Activated T-helper 1 cell treated with Interleukin-2 at 50 U/mL for 16 hours (primary cell): ENCODE data around the gene AMER3.

Source experiments
- DNase-seq: peaks from one replicate; pipeline ENCODE4 v3.0.0-alpha.2; 2020; ENCODE audit warnings: low read depth

The AMER3 gene

GRCh38 chr2:130785466-130786055 is 30.2 kb downstream of the AMER3 start:
- no peak for DNase-seq

GRCh38 chr2:130786076-130786475 is 30.7 kb downstream of the AMER3 start:
- DNase-seq = no peak

GRCh38 chr2:130787841-130788240 is 32.5 kb downstream of the AMER3 start:
- no peak for DNase-seq

- DNase-seq = no peak
These were observed 35.0 kb downstream of the AMER3 start for GRCh38 chr2:130790312-130790711.

GRCh38 chr2:130790804-130791616 is 35.7 kb downstream of the AMER3 start:
- DNase-seq = no peak

GRCh38 chr2:130791617-130791939 is 36.2 kb downstream of the AMER3 start:
- no peak for DNase-seq

- DNase-seq = no peak
These were observed 40.1 kb downstream of the AMER3 start for GRCh38 chr2:130795431-130795830.

GRCh38 chr2:130796290-130796689 is 41.0 kb downstream of the AMER3 start:
- DNase-seq = no peak

GRCh38 chr2:130797493-130798435 is 42.4 kb downstream of the AMER3 start:
- DNase-seq = peak; percentile 85

GRCh38 chr2:130798472-130799218 is 43.3 kb downstream of the AMER3 start:
- DNase-seq = no peak

- no peak for DNase-seq
These were observed 44.0 kb downstream of the AMER3 start for GRCh38 chr2:130799295-130799694.

- DNase-seq = no peak
These were observed 50.3 kb downstream of the AMER3 start for GRCh38 chr2:130805613-130806012.

GRCh38 chr2:130806370-130806769 is 51.0 kb downstream of the AMER3 start:
- no peak for DNase-seq

- no peak for DNase-seq
These were observed 52.5 kb downstream of the AMER3 start for GRCh38 chr2:130807659-130808385.

GRCh38 chr2:130808482-130809268 is 53.3 kb downstream of the AMER3 start:
- DNase-seq = no peak

GRCh38 chr2:130810490-130810889 is 55.1 kb downstream of the AMER3 start:
- DNase-seq = no peak

- no peak for DNase-seq
These were observed 58.4 kb downstream of the AMER3 start for GRCh38 chr2:130813722-130814121.

GRCh38 chr2:130814931-130815680 is 59.8 kb downstream of the AMER3 start:
- DNase-seq = no peak
